GM11168 (cell line): ENCODE data around the gene NDUFB11.

Experiments
- in situ Hi-C: fragments of 300-500 bp; cut with MboI; formaldehyde crosslinking; loops from one replicate; pipeline ENCODE4 v1.12.0; 2022; ENCODE audit warnings: low sequenced_read_pairs; ENCODE audit not compliant: unreplicated experiment

Gene NDUFB11

DNA sequence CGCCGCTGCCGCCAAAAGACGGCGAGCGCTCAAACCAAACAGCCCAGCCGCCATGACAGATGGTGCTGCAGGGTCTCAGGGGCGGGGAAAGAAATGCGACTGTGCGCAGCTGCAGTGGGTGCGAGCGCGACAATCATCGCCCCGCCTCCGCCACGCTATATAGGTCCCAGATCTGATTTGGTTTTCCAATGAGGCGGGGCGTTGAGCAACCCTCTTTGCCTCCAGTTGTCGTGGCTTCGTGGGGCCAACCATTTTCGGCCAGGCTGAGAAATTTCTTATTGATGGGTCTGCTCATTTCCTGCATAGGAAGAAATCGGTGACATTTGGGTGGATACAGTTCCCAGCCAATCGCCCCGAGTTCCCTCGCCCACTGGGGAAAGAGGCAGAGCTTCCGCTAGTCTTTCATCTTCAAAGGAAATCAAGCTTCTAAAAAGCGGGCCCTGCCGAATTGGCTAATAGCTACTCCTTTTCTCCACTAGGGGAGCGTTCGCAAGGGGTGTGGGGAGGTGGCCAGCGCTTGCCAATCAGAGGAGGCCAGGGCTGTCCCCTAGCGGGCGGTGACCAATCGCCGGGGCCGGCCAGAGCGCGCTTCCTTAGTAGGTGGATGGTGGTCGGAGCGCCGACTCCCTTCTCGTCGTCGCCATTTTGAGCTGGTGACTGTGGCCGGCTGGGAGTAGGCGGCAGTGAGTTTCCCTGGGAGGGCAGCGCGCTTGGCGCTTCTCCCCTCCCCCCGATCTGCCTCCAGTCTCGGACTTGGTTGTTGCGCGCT is at the start of gene NDUFB11, which contains the start of gene RBM10:
NDUFB11 (minus strand) TSS at position 77 of the 769 bp plus-strand sequence; CDS start at position 54, 23 bp downstream.
RBM10 (plus strand) TSS at position 596 of the 769 bp plus-strand sequence. CDS start 2,261 bp downstream, outside the sequence.
- in situ Hi-C loops, result no loop called here

DNA sequence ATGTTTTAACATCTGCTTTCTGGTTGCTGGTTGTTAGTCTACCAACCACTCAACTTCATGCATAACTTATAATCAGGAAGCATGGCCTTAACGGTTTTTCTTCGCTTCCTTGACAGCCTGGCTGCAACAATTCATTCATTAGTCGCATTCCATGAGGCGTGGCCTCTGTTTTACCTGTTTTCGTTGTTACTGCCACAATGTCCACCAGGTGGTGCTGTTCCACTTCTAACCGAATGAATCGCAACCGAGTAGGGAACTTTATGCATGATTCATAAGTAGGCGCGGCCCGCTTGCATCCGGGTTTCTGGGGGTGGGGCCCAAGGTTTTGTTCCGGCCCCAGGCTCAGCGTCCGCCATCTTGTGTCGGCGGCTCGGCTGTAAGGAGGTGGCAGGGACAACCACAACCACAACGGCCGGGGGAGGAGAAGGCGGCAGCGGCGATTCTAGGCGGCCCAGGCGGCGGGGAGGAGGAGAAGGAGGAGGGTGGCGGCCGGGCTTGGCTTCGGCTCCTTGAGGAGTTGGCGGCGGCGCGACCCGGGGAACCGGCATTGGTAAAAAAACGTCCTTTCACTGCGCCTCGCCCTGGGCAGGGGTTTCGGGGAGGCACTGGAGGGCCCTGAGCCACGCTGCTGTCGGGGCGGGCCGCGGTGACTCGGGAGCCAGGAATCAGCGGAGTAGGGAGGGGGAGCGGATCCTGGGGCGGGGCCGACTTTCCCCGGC is 49.1 kb upstream of the NDUFB11 start, which contains the start of gene UBA1:
UBA1 (plus strand) TSS at position 355 of the 719 bp plus-strand sequence. CDS start 4,974 bp downstream, outside the sequence.
- in situ Hi-C loops, result loop anchor here (25.0 kb wide), 1 partner anchor 319 kb away; no protein-coding TSS in a partner anchor

DNA sequence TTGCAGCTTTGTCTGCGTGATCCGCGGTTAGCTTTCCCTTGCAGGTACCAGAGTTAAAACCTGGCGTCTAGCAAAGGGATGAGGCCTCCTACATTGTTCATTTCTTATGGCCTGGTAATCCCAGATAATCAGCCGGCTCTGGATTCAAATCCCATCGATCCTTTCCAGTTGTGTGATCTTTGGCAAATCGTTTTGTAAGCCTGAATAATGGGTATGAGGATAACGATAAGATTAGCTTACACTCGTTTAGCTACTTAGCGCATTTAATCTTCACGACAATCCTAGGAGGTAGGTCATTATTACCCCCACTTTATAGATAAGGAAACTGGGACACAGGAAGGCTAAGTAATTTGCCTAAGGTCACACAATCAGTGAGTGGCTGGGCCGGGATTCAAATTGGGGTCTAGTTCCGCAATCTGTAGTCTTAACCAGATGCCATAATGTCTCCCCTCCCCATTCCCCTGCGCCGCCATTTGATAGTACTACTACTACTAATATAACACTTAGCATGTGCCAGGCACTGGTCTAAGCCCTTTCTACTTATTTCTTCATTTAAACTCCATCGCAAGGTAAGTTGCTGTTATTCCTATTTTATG is 47.4 kb upstream of the NDUFB11 start:
- in situ Hi-C loops, result loop anchor here (25.0 kb wide), 1 partner anchor 320 kb away; no protein-coding TSS in a partner anchor

DNA sequence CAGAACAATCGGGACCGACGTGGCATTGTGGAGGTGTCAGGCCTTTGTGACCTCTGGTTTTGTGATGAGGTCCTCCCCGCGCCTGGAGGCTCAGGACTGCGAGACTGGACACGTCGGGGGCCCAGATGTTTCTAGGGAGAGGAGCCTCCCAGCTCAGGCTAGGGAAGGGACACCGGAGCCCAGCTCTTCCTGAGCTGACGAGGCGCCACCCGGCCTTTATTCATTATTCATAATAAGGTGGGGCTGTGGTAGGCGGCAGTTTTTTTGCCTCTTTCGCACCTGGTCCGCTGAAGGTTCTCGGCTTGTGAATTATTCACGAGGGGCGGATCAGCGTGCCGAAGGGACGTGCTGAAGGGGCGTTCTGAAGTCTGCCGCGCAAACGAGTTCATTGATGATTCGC is 46.8 kb upstream of the NDUFB11 start:
- in situ Hi-C loops, result loop anchor here (25.0 kb wide), 1 partner anchor 321 kb away; no protein-coding TSS in a partner anchor

DNA sequence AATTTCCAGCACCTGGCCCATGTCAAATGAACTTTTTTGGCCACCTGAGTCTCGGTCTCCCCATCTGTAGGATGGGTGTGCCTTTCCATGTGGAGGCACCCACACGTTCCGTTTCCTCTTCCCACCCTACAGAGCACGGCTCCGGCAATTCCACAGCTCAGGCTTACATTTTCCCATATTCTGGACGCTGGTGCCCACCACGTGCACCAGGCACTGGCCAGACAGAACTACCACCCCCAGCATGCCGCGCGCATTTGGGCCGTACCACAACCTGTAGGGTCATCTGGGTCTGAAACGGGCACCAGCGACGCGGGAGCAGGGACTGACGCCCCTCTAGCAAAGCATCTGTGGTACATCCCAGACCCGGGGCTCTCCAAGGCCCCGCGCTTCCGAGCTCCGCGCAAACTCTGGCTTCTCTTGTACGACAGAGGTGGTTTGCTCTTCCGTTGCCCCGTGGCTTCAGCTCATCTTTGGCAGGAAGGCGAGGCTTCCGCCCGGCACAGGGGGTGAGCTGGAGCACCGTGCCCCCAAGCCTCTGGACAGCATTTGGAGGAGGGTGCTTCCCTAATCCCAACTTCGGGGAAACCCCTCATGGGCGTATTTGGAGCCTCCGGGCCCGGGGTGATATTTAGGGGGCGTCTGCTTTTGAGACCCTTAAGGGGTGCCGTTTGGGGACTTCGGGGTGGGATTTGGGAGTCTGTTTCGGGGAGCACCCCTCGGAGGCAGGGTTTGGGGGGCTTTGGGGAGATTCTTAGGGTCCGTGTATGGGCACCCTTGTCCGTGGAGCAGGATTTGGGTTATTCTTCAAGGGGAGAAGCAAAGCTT is 46.2 kb upstream of the NDUFB11 start:
- in situ Hi-C loops, result loop anchor here (25.0 kb wide), 1 partner anchor 322 kb away; no protein-coding TSS in a partner anchor

DNA sequence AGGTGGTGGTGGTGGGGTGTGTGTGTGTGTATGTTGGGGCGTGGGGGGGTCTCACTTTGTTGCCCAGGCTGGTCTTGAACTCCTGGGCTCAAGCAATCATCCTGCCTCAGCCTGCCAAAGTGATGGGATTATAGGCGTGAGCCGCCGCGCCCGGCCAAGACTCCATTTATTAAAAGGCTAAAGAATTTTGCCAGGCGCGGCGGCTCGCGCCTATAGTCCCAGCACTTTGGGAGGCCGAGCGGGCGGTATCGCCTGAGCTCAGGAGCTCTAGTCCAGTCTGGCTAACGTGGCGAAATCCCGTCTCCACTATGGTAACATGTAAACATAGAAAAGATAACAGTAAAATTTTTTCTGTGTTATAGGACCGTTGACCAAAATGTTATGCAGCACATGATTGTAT is 45.4 kb upstream of the NDUFB11 start:
- in situ Hi-C loops, result loop anchor here (25.0 kb wide), 1 partner anchor 322 kb away; no protein-coding TSS in a partner anchor

DNA sequence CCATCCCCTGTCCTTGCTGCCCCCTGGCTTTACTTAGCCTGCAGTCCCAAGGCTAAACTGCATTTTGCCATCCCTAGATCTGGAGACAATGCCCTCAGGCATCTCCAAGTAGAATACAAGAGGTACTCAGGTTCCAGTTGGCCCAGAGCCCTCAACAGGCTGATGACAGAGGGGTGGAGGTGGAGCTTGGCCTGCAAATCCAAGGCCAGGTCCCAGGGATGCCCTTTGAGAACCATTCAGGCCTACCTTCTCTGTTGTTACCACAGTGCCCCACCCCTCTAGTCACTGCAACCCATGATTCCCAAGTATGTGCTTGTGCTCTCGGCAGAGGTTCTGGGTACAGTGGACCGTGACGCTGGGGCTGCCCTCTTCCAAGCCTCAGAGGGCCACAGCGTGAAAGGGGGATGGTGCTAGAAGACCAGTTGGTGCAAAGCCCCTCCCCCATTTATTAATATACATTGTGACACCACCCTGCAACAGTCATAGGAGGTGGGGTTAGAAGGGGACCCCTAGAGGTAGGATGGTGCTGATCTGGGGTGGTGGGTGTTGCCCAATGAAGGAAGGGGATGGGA is 42.7 kb upstream of the NDUFB11 start:
- in situ Hi-C loops, result loop anchor here (25.0 kb wide), 1 partner anchor 325 kb away; no protein-coding TSS in a partner anchor

DNA sequence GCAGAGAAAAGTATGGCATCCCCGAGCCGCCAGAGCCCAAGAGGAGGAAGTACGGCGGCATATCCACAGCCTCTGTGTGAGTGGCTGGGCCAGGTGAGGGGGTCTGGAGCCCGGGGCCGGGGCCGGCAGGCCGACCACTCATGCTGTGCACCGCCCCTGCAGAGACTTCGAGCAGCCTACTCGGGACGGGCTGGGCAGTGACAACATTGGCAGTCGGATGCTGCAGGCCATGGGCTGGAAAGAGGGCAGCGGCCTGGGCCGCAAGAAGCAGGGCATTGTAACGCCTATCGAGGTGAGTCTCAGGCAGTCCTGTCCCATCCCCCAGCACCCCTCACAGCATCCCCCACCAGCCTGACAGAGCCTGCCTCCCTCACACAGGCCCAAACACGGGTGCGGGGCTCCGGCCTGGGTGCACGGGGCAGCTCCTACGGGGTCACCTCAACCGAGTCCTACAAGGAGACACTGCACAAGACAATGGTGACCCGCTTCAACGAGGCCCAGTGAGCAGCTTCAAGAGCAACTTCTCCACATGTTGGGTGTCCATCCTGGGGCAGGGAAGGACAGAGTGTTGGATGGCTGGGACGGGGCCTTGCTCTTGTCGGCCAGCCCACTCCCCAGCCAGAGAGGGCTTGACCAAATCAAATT is 41.7 kb upstream of the NDUFB11 start:
- in situ Hi-C loops, result loop anchor here (25.0 kb wide), 1 partner anchor 326 kb away; no protein-coding TSS in a partner anchor

DNA sequence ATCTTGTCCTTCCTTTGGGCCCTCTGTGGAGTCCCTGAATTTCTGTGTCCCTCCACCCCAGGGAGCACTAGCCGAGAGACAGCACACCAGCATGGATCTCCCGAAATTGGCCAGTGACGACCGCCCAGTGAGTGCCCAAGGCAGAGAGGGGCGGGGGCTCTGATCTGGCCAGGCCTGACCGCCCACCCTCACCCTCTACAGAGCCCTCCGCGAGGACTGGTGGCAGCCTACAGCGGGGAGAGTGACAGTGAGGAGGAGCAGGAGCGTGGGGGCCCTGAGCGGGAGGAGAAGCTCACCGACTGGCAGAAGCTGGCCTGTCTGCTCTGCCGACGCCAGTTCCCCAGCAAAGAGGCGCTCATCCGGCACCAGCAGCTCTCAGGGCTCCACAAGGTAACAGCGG is 40.7 kb upstream of the NDUFB11 start:
- in situ Hi-C loops, result loop anchor here (25.0 kb wide), 1 partner anchor 327 kb away; no protein-coding TSS in a partner anchor

DNA sequence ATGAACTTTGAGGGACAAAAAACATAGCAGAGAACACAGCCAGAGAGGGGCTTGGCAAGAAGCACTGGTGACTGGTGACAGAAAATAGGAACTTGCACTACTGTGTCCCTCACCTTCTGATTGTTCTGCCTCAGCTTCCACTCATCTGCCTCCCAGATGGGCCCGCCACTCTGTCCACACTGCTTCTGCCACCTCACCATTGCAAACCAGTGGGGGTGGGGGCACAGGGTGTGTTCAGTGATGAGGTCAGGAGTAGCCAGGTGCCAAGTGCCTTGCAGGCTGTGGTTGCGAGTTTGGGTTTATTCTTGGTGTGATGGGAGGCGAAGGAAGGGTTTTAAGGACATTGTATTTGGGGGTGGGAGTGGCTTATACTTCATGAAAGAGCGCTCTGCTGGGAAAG is 40.0 kb upstream of the NDUFB11 start:
- in situ Hi-C loops, result loop anchor here (25.0 kb wide), 1 partner anchor 328 kb away; no protein-coding TSS in a partner anchor

DNA sequence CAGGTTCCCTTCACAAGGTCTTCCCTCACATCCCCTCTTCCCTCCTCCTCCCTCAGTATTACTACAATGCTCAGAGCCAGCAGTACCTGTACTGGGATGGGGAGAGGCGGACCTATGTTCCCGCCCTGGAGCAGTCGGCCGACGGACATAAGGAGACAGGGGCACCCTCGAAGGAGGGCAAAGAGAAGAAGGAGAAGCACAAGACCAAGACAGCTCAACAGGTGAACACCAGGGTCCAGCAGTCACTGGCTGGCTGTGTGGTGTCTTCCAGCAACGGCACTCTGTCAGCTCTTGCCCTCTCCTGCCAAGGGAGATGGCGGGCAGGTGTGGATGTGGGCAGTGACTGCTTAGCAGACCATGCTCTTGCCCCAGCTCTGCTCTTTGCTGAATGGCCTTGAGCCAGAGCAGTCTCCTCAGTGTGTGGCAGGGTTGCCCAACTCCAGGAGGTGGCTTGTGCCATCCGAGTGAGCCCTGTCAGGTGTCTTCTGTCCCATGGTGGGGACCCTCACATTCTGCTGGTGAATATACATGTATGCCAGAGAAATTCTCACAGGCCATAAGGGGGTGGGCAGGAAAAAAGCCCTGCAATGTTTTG is 37.7 kb upstream of the NDUFB11 start:
- in situ Hi-C loops, result loop anchor here (25.0 kb wide), 1 partner anchor 330 kb away; no protein-coding TSS in a partner anchor

DNA sequence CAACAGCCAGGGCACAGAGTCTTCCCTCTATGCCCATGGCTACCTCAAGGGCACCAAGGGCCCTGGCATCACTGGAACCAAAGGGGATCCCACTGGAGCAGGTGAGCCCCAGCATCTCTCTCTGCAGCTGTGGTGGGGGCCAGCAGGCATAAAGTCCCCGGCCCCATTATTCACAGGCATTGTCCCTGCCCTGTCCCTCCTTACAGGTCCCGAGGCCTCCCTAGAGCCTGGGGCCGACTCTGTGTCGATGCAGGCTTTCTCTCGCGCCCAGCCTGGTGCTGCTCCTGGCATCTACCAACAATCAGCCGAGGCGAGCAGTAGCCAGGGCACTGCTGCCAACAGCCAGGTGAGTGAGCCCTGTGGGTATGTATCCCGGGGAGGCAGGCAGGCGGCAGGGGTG is 36.8 kb upstream of the NDUFB11 start:
- in situ Hi-C loops, result loop anchor here (25.0 kb wide), 1 partner anchor 331 kb away; no protein-coding TSS in a partner anchor

DNA sequence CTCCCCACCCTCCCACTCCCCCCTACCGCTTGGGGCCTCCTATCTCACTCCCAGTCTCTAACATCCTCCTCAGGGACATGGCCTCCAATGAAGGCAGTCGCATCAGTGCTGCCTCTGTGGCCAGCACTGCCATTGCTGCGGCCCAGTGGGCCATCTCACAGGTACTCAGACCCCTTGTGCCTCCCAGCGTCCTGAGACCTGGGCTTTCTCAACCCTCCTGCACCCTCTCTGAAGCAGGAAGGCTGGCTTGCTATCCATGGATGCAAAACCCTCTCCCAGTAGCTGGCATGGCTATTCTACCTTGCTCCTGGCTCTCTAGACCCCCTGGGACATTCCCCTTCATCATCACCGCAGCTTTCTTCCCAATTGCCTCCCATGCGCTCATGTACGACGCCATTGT is 35.8 kb upstream of the NDUFB11 start:
- in situ Hi-C loops, result loop anchor here (25.0 kb wide), 1 partner anchor 332 kb away; no protein-coding TSS in a partner anchor

DNA sequence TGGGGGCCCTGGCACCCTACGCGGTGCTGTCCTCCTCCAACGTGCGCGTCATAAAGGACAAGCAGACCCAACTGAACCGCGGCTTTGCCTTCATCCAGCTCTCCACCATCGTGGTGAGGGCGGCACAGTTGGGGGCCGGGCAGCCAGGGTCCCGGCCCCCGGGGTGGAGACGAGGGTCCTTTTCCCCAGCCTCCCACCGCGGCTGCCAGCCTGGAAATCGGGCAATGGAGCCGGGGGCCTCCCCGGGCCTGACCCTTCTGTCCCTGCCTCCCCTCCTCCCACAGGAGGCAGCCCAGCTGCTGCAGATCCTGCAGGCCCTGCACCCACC is 35.4 kb upstream of the NDUFB11 start:
- in situ Hi-C loops, result loop anchor here (25.0 kb wide), 1 partner anchor 332 kb away; no protein-coding TSS in a partner anchor

DNA sequence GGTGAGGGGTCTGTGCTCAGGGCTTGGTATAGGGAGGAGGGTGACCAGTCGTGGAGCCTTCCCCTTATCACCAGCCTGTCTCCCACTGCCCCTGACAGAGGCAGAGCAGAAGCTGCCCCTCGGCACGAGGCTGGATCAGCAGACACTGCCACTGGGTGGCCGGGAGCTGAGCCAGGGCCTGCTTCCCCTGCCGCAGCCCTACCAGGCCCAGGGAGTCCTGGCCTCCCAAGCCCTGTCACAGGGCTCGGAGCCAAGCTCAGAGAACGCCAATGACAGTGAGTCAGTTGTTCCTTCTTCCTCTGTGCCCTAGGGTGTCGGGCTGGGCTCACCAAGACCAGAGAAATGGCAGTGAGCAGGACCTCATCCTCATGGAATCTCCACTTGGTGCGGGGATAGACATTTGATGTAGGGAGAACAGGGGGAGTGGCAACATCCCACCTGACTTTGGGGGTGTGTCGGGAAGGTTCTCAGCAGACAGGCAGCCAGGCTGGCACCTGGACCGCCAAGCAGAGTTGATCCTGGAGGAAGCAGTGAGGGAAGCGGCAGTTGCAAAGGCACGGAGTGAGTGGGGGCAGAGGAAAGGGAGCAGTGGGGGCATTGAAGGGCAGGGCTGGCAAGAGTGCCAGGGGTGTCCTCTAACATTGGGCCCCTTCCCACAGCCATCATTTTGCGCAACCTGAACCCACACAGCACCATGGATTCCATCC is 34.9 kb upstream of the NDUFB11 start:
- in situ Hi-C loops, result loop anchor here (25.0 kb wide), 1 partner anchor 333 kb away; no protein-coding TSS in a partner anchor

DNA sequence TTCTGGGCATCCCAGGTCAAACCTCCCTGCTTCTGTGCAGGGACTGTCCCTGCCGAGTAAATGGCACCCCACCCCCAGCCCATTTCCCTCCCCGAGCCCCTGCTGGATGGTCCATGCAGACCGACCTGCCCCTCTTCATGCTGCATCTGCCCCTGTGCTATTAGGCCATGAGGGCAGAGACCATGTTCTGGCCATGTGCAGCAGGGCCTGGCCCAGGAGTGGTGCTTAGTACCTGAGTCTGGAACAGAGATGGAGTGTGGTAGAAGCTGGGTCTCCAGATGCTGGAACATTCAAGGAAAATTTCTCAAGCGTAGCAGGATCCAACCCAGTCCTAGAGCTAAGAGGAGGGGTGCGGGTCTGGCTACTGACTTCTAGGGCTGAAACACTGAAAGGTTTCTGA is 33.8 kb upstream of the NDUFB11 start:
- in situ Hi-C loops, result loop anchor here (25.0 kb wide), 1 partner anchor 334 kb away; no protein-coding TSS in a partner anchor

DNA sequence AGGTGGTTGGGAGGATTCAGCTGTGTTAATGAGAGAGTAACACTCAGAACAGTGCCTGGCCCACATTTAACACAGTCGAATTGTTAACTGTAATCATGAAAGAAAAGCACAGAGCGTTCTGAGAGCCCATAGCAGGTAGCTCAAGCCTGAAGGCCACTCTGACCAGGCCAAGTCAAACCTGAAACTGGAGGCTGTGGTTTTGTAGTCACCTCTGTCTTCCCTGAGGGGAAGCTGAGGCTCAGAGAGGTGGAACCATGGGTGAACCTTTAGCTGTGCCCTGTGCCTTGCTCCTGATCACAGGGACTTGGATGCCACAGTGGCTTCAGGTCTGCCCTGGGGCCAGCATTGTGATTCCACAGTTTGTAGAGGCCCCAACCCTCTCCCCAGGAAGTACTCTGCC is 32.6 kb upstream of the NDUFB11 start:
- in situ Hi-C loops, result loop anchor here (25.0 kb wide), 1 partner anchor 335 kb away; no protein-coding TSS in a partner anchor
